ENCODE results near the gene BCORL1. TPM values are rescaled to one million over a fixed set of nuclear protein-coding genes. Genes with fewer than 3 reads are reported as not detected.

Gene BCORL1
- total and polyA plus RNA-seq, 2 donors (not counting 1 experiment from before 2014, with no cell fraction given): 1.9 to 14.3 TPM

DNA sequence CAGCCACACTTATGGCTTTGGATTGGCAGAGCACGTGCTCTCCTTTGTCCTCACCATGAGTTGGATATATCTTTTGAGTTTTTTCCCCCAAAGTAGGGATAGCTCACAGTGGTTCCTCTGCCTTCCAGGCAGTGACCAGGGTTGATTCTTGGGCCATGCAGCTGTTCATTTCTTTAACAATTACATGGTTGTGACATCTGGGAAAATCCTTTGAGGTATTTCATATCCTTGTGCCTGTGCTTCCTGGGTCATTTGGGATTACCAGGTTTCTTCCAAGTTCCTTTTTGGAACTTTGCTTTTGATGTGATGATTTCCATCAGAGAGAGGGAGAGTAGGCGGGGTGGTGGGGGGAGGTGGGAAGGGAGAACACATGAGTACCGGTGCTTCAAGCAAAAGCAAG is 15.6 kb downstream of the BCORL1 start:
- Mint-ChIP-seq H3K27ac (no peak overlapping the region), H3K9me3 (ENCODE audit: insufficient read depth) (no peaks in the 10 kb centered on the region), H3K4me1 (peaks cover 2% of the 10 kb centered on the region), H3K27me3 (no peaks in the 10 kb centered on the region), H3K4me3 (no peak overlapping the region)
- no peak overlapping the region for H3K9ac ChIP-seq (ENCODE audit: low read length)
- TF ChIP-seq EZH2 (IDR thresholded peaks at IDR 0.05; ENCODE audit: borderline replicate concordance, insufficient read depth, low read depth, low read length, poor library complexity, severe bottlenecking): no peak
- TF ChIP-seq, protein P1, sequence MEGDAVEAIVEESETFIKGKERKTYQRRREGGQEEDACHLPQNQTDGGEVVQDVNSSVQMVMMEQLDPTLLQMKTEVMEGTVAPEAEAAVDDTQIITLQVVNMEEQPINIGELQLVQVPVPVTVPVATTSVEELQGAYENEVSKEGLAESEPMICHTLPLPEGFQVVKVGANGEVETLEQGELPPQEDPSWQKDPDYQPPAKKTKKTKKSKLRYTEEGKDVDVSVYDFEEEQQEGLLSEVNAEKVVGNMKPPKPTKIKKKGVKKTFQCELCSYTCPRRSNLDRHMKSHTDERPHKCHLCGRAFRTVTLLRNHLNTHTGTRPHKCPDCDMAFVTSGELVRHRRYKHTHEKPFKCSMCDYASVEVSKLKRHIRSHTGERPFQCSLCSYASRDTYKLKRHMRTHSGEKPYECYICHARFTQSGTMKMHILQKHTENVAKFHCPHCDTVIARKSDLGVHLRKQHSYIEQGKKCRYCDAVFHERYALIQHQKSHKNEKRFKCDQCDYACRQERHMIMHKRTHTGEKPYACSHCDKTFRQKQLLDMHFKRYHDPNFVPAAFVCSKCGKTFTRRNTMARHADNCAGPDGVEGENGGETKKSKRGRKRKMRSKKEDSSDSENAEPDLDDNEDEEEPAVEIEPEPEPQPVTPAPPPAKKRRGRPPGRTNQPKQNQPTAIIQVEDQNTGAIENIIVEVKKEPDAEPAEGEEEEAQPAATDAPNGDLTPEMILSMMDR (IDR thresholded peaks at IDR 0.05): no peak
- H3K36me3 ChIP-seq (replicated peaks in 1 of 2; ENCODE audit: control extremely low read depth in 1 of 2, control insufficient read depth in 1 of 2, extremely low read depth in 1 of 2, insufficient read depth in 2 of 2, low read length in 1 of 2): no peaks in the 10 kb centered on the region
- WGBS (ENCODE audit: insufficient coverage): no CpG with 5 or more reads among the region's 3 CpGs
- ChIA-PET POLR2A (interaction anchor here (0.7 kb wide), 1 partner anchor 213 kb away, joined by 5 read pairs; no protein-coding TSS in a partner anchor), CTCF (no interaction called here)
- no peak overlapping the region for H3K4me2 ChIP-seq (replicated peaks; ENCODE audit: low read depth, low read length, poor library complexity, severe bottlenecking)
- intact Hi-C loops (cut with micrococcal nuclease): no loop called here
- H3K27ac ChIP-seq (ENCODE audit: low read length in 2 of 2): no peak overlapping the region
- no peak for ATAC-seq (ENCODE audit: low read depth)
- no peaks in the 10 kb centered on the region for H3K9me3 ChIP-seq (ENCODE audit: control extremely low read depth in 1 of 3, control insufficient read depth in 2 of 3, insufficient read depth in 1 of 3, low read length in 2 of 3)
- H2AFZ ChIP-seq (ENCODE audit: insufficient read depth, low read depth, low read length, poor library complexity, severe bottlenecking): no peak overlapping the region
- no peaks in the 10 kb centered on the region for H3K4me1 ChIP-seq (ENCODE audit: control insufficient read depth in 2 of 2, insufficient read depth in 2 of 2, low read length in 2 of 2)
- H3K27me3 ChIP-seq (replicated peaks in 1 of 4; ENCODE audit: control extremely low read depth in 1 of 4, control insufficient read depth in 3 of 4, insufficient read depth in 4 of 4, low read length in 3 of 4): no peaks in the 10 kb centered on the region
- H3K79me2 ChIP-seq (ENCODE audit: control insufficient read depth, insufficient read depth, low read length): peaks cover 10% of the 10 kb centered on the region
- no peak overlapping the region for H3K4me3 ChIP-seq (ENCODE audit: control extremely low read depth in 1 of 5, extremely low read depth in 1 of 5, insufficient read depth in 1 of 5, low read depth in 2 of 5, low read length in 4 of 5)
- DNase-seq: no peak
- no peaks in the 10 kb centered on the region for H4K20me1 ChIP-seq (ENCODE audit: control insufficient read depth, insufficient read depth, low read length, poor library complexity, severe bottlenecking)

DNA sequence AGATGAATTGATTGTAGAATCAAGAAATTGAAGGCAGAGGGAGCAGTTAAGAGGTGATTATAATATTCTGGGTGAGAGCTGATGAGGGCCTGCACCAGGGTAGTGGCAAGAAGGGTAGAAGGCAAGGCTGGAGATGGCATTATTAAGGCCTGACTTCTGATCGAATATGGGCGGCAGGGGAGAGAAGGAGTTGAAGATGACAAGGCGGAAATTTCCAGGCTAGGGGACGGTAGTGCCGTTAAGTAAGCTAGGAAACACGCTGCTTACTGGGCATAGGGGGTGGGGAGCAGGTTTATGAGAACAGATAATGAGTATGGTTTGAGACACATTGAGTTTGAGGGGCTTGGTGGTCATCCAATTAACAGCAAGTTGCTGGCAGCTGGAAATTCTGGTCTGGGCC is 19.5 kb downstream of the BCORL1 start:
- TF ChIP-seq, protein P1 (IDR thresholded peaks at IDR 0.05): no peak
- TF ChIP-seq EZH2 (IDR thresholded peaks at IDR 0.05; ENCODE audit: borderline replicate concordance, insufficient read depth, low read depth, low read length, poor library complexity, severe bottlenecking): no peak
- H3K27me3 ChIP-seq (replicated peaks in 1 of 4; ENCODE audit: control extremely low read depth in 1 of 4, control insufficient read depth in 3 of 4, insufficient read depth in 4 of 4, low read length in 3 of 4): no peaks in the 10 kb centered on the region
- ChIA-PET CTCF (no interaction called here), POLR2A (no interaction called here)
- H4K20me1 ChIP-seq (ENCODE audit: control insufficient read depth, insufficient read depth, low read length, poor library complexity, severe bottlenecking): no peaks in the 10 kb centered on the region
- H3K36me3 ChIP-seq (replicated peaks in 1 of 2; ENCODE audit: control extremely low read depth in 1 of 2, control insufficient read depth in 1 of 2, extremely low read depth in 1 of 2, insufficient read depth in 2 of 2, low read length in 1 of 2): peaks cover 0 to 6% of the 10 kb centered on the region in 2 experiments
- H3K27ac ChIP-seq (ENCODE audit: low read length in 2 of 2): no peak overlapping the region
- no peak overlapping the region for H2AFZ ChIP-seq (ENCODE audit: insufficient read depth, low read depth, low read length, poor library complexity, severe bottlenecking)
- H3K4me1 ChIP-seq (ENCODE audit: control insufficient read depth in 2 of 2, insufficient read depth in 2 of 2, low read length in 2 of 2): no peaks in the 10 kb centered on the region
- no peak overlapping the region for H3K4me2 ChIP-seq (replicated peaks; ENCODE audit: low read depth, low read length, poor library complexity, severe bottlenecking)
- no peaks in the 10 kb centered on the region for H3K4me1 Mint-ChIP-seq
- no peaks in the 10 kb centered on the region for H3K9me3 ChIP-seq (ENCODE audit: control extremely low read depth in 1 of 3, control insufficient read depth in 2 of 3, insufficient read depth in 1 of 3, low read length in 2 of 3)
- no peak overlapping the region for H3K4me3 Mint-ChIP-seq
- H3K9me3 Mint-ChIP-seq (ENCODE audit: insufficient read depth): no peaks in the 10 kb centered on the region
- H3K4me3 ChIP-seq (ENCODE audit: control extremely low read depth in 1 of 5, extremely low read depth in 1 of 5, insufficient read depth in 1 of 5, low read depth in 2 of 5, low read length in 4 of 5): no peak overlapping the region
- H3K79me2 ChIP-seq (ENCODE audit: control insufficient read depth, insufficient read depth, low read length): no peaks in the 10 kb centered on the region
- no peak for ATAC-seq (ENCODE audit: low read depth)
- no peak overlapping the region for H3K9ac ChIP-seq (ENCODE audit: low read length)
- intact Hi-C loops (cut with micrococcal nuclease): no loop called here
- no peak for DNase-seq
- no peaks in the 10 kb centered on the region for H3K27me3 Mint-ChIP-seq
- 94% methylated on average over 6 of the region's 6 CpGs for WGBS (ENCODE audit: insufficient coverage)
- no peak overlapping the region for H3K27ac Mint-ChIP-seq

All from B cell (primary cell).